ENCODE data around the gene FAM20C.

DNA sequence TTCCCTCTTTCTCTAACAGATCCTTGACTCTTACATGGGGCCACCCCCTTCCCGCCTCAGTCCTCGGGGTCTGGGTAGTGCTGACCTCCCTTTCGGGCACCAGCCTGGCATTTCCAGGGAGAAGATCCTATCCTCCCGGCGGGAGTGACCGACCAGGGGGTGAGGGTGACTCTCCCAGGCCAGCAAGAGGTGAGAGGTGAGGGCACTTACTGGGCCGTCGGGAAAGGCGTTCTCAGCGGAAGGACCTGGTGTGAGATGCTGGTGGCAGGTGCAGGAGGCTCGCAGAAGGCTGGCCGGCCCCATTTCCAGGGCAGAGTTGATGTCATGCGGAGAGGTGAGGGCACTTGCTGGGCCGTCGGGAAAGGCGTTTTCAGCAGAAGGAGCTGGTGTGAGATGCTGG lies 93.4 kb downstream of the FAM20C start:
- TF ChIP-seq, protein P1, sequence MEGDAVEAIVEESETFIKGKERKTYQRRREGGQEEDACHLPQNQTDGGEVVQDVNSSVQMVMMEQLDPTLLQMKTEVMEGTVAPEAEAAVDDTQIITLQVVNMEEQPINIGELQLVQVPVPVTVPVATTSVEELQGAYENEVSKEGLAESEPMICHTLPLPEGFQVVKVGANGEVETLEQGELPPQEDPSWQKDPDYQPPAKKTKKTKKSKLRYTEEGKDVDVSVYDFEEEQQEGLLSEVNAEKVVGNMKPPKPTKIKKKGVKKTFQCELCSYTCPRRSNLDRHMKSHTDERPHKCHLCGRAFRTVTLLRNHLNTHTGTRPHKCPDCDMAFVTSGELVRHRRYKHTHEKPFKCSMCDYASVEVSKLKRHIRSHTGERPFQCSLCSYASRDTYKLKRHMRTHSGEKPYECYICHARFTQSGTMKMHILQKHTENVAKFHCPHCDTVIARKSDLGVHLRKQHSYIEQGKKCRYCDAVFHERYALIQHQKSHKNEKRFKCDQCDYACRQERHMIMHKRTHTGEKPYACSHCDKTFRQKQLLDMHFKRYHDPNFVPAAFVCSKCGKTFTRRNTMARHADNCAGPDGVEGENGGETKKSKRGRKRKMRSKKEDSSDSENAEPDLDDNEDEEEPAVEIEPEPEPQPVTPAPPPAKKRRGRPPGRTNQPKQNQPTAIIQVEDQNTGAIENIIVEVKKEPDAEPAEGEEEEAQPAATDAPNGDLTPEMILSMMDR (IDR thresholded peaks at IDR 0.05; ENCODE audit: control extremely low read depth in 1 of 3, insufficient read depth in 1 of 3, low read depth in 1 of 3, low read length in 3 of 3): no peak
- no peak for TF ChIP-seq POLR2AphosphoS5 (IDR thresholded peaks at IDR 0.05; ENCODE audit: low read depth, low read length)
- no peak for TF ChIP-seq CHD2 (IDR thresholded peaks at IDR 0.05; ENCODE audit: low read length)
- TF ChIP-seq CHD1 (IDR thresholded peaks at IDR 0.05; ENCODE audit: low read depth, low read length): no peak
- TF ChIP-seq POLR2A (IDR thresholded peaks at IDR 0.05; ENCODE audit: control extremely low read depth in 1 of 2, low read depth in 2 of 2, low read length in 2 of 2): no peak
- TF ChIP-seq, protein P2, sequence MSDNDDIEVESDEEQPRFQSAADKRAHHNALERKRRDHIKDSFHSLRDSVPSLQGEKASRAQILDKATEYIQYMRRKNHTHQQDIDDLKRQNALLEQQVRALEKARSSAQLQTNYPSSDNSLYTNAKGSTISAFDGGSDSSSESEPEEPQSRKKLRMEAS (IDR thresholded peaks at IDR 0.05): no peak
- no peak for TF ChIP-seq SAP30 (IDR thresholded peaks at IDR 0.05; ENCODE audit: insufficient read depth, insufficient replicate concordance, low read length)
- no peak for TF ChIP-seq CBX8 (IDR thresholded peaks at IDR 0.05; ENCODE audit: borderline replicate concordance, low read depth, low read length)
- no peak for TF ChIP-seq JUN (IDR thresholded peaks at IDR 0.05; ENCODE audit: low read depth, low read length)
- no peak for TF ChIP-seq RXRA (IDR thresholded peaks at IDR 0.05; ENCODE audit: insufficient read depth, low read depth, low read length)
